ENCODE measurements around the gene VGF.

VGF gene

GRCh38 chr7:101162551-101163278, 2.7 kb downstream of the VGF start:
- peaks cover 18% of the 10 kb centered on the region for H3K4me1 ChIP-seq (ENCODE audit: control insufficient read depth, insufficient read depth, low read length)
- H3K27ac ChIP-seq (ENCODE audit: extremely low read depth, low read depth, low read length) = no peak overlapping the region
- peaks cover 3 to 11% of the 10 kb centered on the region in 2 experiments; a peak in 2 of 3 replicates for H3K36me3 ChIP-seq (ENCODE audit: control insufficient read depth in 2 of 2, insufficient read depth in 1 of 2, low read length in 2 of 2)
- ChIA-PET POLR2A (interaction anchor here (0.8 to 1.0 kb wide), 4 partner anchors 11 to 288 kb away, joined by 3 to 5 read pairs (median 4); partner anchors contain the start of genes SRRT and TRIM56), CTCF (interaction anchor here (0.8 to 1.2 kb wide), 3 partner anchors 8 to 128 kb away, joined by 3 to 4 read pairs (median 4); no protein-coding TSS in a partner anchor)
- H3K4me3 ChIP-seq (ENCODE audit: low read depth, low read length) = peak overlapping the region; percentile 22; the same call in 1 of the 2 replicates
- H3K9me3 ChIP-seq (ENCODE audit: control insufficient read depth, insufficient read depth, low read depth, low read length) = no peaks in the 10 kb centered on the region
- no peak for TF ChIP-seq ZNF837 (tag by site-specific recombination; IDR thresholded peaks at IDR 0.05)
- no peak for TF ChIP-seq ZNF621 (tag by site-specific recombination; IDR thresholded peaks at IDR 0.05)
- TF ChIP-seq ZNF280D (tag by site-specific recombination; IDR thresholded peaks at IDR 0.05) = no peak
- TF ChIP-seq PRDM10 (tag by site-specific recombination; IDR thresholded peaks at IDR 0.05) = peak; percentile 76
- no peak for TF ChIP-seq ZNF398 (tag by site-specific recombination; IDR thresholded peaks at IDR 0.05)
- no peak for TF ChIP-seq ZNF174 (tag by site-specific recombination; IDR thresholded peaks at IDR 0.05)
- no peak for TF ChIP-seq KLF16 (tag by site-specific recombination; IDR thresholded peaks at IDR 0.05)
- TF ChIP-seq HOXA7 (CRISPR knock-in tag; IDR thresholded peaks at IDR 0.05; ENCODE audit: borderline replicate concordance) = no peak
- peak; percentile 47; the same call in 1 of the 2 replicates for TF ChIP-seq ZBTB20 (tag by site-specific recombination; IDR thresholded peaks at IDR 0.05)
- peak; percentile 63 for TF ChIP-seq ZIC2 (tag by site-specific recombination; IDR thresholded peaks at IDR 0.05)
- TF ChIP-seq ZBTB6 (tag by site-specific recombination; IDR thresholded peaks at IDR 0.05) = peak; percentile 87
- TF ChIP-seq ZFHX2 (tag by site-specific recombination; conservative IDR thresholded peaks at IDR 0.05) = peak; percentile 81
- TF ChIP-seq ZNF639 (tag by site-specific recombination; IDR thresholded peaks at IDR 0.05) = no peak
- no peak for TF ChIP-seq GLI4 (tag by site-specific recombination; IDR thresholded peaks at IDR 0.05)
- TF ChIP-seq ZNF223 (tag by site-specific recombination; IDR thresholded peaks at IDR 0.05) = peak; percentile 84
- TF ChIP-seq ZNF292 (tag by site-specific recombination; IDR thresholded peaks at IDR 0.05; ENCODE audit: borderline replicate concordance, low read depth) = no peak
- peak; percentile 85 for TF ChIP-seq GLIS2 (tag by site-specific recombination; IDR thresholded peaks at IDR 0.05)
- no peak for TF ChIP-seq TSHZ1 (tag by site-specific recombination; IDR thresholded peaks at IDR 0.05; ENCODE audit: borderline replicate concordance)
- peak; percentile 26; the same call in 1 of the 2 replicates for TF ChIP-seq ZNF660 (tag by site-specific recombination; IDR thresholded peaks at IDR 0.05)
- TF ChIP-seq RBAK (tag by site-specific recombination; IDR thresholded peaks at IDR 0.05) = no peak
- TF ChIP-seq ZNF521 (tag by site-specific recombination; IDR thresholded peaks at IDR 0.05) = no peak
- TF ChIP-seq HOXC10 (CRISPR knock-in tag; IDR thresholded peaks at IDR 0.05) = no peak

All from HEK293 (cell line).